ENCODE results near the gene ACYP1. TPM values are rescaled to one million over a fixed set of nuclear protein-coding genes. Genes with fewer than 3 reads are reported as not detected.

The ACYP1 gene
- total and polyA plus RNA-seq, 2 of the 13 experiments (the other 11 are each of a cell fraction or from before 2014, with no cell fraction given): 9.7 to 22.4 TPM

DNA sequence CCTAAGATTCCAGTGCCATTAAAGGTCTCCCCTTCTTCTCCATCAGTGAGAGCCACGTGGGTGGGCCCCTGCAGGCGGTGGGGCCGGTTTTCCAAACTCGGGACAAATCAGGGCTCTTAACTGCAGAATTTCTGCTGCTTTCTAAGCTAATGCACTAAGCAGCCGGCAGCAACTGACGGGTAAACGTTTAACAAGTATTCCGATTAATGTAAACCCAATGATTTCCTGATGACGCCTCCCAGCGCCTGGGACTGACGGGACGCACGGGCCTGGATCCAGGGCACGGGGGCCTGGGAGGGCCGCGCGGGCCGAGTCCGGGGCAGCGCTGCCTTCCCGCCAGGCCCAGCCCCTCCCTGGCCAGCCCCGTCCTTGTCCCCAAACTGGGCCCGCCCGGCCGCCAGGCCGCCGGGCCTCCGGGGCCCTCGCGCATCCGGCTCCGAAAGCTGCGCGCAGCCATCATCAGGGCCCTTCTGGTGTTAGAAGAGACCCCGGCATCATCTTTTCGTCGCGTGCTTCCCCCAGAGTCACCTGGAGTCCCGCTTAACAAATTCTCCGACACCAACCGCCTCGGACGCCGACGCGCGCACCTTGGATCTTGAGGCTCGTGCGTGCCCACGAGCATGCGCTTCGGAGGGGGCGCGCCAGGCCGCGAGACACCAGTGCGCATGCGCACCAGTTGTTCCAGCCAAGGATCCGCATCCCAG is 12.8 kb downstream of the ACYP1 start, which contains the start of gene MLH3 (continued):
- no peak for TF ChIP-seq LCORL (IDR thresholded peaks at IDR 0.05)
- TF ChIP-seq LCORL (CRISPR knock-in tag; IDR thresholded peaks at IDR 0.05): peak; percentile 59; the same call in 1 of the 2 replicates
- peak; percentile 62; the same call in 1 of the 2 replicates for TF ChIP-seq DMAP1 (CRISPR knock-in tag; IDR thresholded peaks at IDR 0.05)
- no peak for TF ChIP-seq NFATC3 (CRISPR knock-in tag; IDR thresholded peaks at IDR 0.05)
- TF ChIP-seq ZNF569 (CRISPR knock-in tag; IDR thresholded peaks at IDR 0.05; ENCODE audit: borderline replicate concordance): no peak
- TF ChIP-seq ZNF616 (CRISPR knock-in tag; IDR thresholded peaks at IDR 0.05; ENCODE audit: low read depth): peak; percentile 52; the same call in 1 of the 2 replicates
- TF ChIP-seq SMYD3 (CRISPR knock-in tag; IDR thresholded peaks at IDR 0.05): no peak
- no peak for TF ChIP-seq ZNF17 (CRISPR knock-in tag; IDR thresholded peaks at IDR 0.05)
- no peak for TF ChIP-seq THYN1 (CRISPR knock-in tag; IDR thresholded peaks at IDR 0.05; ENCODE audit: borderline replicate concordance, low read depth)
- TF ChIP-seq CHD2 (IDR thresholded peaks at IDR 0.05; ENCODE audit: low read depth, low read length): no peak
- peak; percentile 81; the same call in 1 of the 2 replicates for TF ChIP-seq KDM5B (CRISPR knock-in tag; IDR thresholded peaks at IDR 0.05; ENCODE audit: borderline replicate concordance)
- no peak for TF ChIP-seq MLLT10 (CRISPR knock-in tag; IDR thresholded peaks at IDR 0.05)
- no peak for TF ChIP-seq ATF1 (CRISPR knock-in tag; IDR thresholded peaks at IDR 0.05)
- TF ChIP-seq, protein P1, sequence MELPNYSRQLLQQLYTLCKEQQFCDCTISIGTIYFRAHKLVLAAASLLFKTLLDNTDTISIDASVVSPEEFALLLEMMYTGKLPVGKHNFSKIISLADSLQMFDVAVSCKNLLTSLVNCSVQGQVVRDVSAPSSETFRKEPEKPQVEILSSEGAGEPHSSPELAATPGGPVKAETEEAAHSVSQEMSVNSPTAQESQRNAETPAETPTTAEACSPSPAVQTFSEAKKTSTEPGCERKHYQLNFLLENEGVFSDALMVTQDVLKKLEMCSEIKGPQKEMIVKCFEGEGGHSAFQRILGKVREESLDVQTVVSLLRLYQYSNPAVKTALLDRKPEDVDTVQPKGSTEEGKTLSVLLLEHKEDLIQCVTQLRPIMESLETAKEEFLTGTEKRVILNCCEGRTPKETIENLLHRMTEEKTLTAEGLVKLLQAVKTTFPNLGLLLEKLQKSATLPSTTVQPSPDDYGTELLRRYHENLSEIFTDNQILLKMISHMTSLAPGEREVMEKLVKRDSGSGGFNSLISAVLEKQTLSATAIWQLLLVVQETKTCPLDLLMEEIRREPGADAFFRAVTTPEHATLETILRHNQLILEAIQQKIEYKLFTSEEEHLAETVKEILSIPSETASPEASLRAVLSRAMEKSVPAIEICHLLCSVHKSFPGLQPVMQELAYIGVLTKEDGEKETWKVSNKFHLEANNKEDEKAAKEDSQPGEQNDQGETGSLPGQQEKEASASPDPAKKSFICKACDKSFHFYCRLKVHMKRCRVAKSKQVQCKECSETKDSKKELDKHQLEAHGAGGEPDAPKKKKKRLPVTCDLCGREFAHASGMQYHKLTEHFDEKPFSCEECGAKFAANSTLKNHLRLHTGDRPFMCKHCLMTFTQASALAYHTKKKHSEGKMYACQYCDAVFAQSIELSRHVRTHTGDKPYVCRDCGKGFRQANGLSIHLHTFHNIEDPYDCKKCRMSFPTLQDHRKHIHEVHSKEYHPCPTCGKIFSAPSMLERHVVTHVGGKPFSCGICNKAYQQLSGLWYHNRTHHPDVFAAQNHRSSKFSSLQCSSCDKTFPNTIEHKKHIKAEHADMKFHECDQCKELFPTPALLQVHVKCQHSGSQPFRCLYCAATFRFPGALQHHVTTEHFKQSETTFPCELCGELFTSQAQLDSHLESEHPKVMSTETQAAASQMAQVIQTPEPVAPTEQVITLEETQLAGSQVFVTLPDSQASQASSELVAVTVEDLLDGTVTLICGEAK (IDR thresholded peaks at IDR 0.05): no peak
- TF ChIP-seq, protein P1 (CRISPR knock-in tag; IDR thresholded peaks at IDR 0.05): peak; percentile 54; the same call in 1 of the 2 replicates
- TF ChIP-seq SAFB2 (CRISPR knock-in tag; IDR thresholded peaks at IDR 0.05; ENCODE audit: borderline replicate concordance, low read depth): 0 out of 2 replicates have a peak, but pooled peaks have one; percentile 17
- TF ChIP-seq ZNF101 (CRISPR knock-in tag; IDR thresholded peaks at IDR 0.05; ENCODE audit: borderline replicate concordance, low read depth): no peak
- TF ChIP-seq ZNF562 (CRISPR knock-in tag; IDR thresholded peaks at IDR 0.05; ENCODE audit: borderline replicate concordance): no peak
- no peak for TF ChIP-seq SMAD9 (CRISPR knock-in tag; IDR thresholded peaks at IDR 0.05)
- TF ChIP-seq, protein P2, sequence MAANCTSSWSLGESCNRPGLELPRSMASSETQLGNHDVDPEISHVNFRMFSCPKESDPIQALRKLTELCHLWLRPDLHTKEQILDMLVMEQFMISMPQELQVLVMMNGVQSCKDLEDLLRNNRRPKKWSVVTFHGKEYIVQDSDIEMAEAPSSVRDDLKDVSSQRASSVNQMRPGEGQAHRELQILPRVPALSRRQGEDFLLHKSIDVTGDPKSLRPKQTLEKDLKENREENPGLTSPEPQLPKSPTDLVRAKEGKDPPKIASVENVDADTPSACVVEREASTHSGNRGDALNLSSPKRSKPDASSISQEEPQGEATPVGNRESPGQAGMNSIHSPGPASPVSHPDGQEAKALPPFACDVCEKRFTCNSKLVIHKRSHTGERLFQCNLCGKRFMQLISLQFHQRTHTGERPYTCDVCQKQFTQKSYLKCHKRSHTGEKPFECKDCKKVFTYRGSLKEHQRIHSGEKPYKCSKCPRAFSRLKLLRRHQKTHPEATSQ (CRISPR knock-in tag; IDR thresholded peaks at IDR 0.05; ENCODE audit: borderline replicate concordance): peak; percentile 31; the same call in 1 of the 2 replicates
- no peak for TF ChIP-seq MBNL3 (CRISPR knock-in tag; conservative IDR thresholded peaks at IDR 0.05)

Measured in HepG2 (cell line).